Measurements from ENCODE around the gene MRI1.

MRI1 gene

DNA sequence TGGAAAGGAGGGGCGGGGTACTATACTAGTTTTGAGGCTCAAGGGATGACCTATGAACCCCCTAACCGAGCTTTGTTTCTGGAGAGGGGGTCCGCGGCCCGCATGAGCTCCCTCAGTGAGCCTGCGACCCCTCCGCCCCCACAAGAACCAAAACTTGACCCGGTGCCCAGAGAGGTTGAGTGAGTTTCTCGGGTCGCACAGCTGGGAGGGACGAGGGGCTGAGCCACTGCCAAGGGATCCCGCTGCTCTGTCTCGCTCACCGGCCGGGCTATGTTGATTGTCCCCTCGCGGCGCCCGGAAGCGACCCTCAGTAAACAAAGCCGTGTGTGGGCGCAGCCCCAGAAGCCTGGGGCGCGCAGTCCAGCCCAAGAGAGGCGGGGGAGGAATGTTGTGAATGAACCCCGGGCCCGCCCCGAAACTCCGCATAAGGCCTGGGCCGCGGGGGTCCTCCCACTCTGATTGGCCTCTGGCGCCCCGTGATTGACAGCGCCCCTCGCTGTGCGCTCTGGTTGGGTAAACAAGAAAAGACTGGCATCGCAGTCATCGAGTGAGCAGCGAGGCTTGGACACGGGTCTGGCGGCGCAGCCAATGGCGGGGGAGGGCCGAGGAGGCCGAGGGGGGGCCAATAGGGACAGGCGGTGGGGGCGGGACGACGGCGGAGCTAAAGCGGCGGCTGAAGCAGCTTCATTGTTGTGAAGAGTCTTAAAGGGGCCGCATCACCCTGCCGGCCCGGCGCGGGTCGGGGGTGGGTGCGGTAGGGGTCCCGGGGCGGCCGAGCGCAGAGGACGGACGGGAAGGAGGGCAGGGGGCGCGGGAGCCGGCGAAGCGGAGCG lies 30.7 kb downstream of the MRI1 start, which contains the start of gene ZSWIM4:
TSS of gene ZSWIM4 (plus strand) at position 687 of the 833 bp plus-strand sequence. CDS start 206 bp downstream, outside the sequence.
- DNase-seq (ENCODE audit: low read depth), result peak; percentile 88

GRCh38 chr19:13795595-13796300 lies 31.4 kb downstream of the MRI1 start:
- no peak for DNase-seq (ENCODE audit: low read depth)

- no peak for DNase-seq (ENCODE audit: low read depth)
These were observed 32.2 kb downstream of the MRI1 start for GRCh38 chr19:13796301-13797057.

DNA sequence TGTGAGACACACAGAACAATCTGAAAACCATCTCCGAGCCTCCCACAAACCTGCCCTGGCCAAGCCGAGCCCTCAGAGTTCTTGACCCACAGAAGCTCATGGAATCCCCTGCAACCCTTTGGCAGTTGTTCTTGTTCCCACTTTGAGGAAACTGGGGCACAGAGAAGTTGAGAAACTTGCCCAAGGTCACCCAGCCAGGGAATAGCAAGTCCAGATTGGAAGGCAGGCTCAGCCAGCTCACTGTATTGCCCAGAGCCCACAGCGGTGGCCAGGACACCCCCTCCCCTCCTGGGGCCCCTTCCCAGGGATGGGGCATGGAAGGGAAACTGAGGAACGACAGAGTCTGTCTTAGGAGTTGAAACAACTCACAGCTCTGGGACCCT lies 32.7 kb downstream of the MRI1 start:
- DNase-seq (ENCODE audit: low read depth), result no peak

- DNase-seq (ENCODE audit: low read depth), result no peak
These were observed 33.5 kb downstream of the MRI1 start for GRCh38 chr19:13797870-13798269.

- no peak for DNase-seq (ENCODE audit: low read depth)
These were observed 35.3 kb downstream of the MRI1 start for GRCh38 chr19:13799669-13800068.

GRCh38 chr19:13803038-13803437 lies 38.7 kb downstream of the MRI1 start:
- no peak for DNase-seq (ENCODE audit: low read depth)

- DNase-seq (ENCODE audit: low read depth), result no peak
These were observed 40.7 kb downstream of the MRI1 start for GRCh38 chr19:13804830-13805683.

DNA sequence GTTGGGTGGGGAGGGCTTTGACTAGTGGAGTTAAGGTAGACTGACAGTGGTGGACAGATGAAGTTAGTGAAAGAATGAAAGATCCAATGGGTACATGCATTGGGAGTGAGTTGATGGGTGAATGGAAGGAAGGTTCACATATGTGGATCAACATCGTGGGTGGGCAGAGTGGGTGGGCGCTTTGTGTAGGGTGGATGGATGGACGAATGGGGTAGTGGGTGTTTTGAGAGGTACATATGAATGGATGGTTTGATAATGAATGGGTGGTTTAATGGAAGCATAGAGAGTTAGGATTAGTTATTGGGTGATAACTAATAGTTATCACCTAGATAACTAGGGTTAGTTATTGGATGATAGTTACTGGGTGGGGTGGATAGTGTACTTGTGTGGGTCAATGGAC lies 42.4 kb downstream of the MRI1 start:
- no peak for DNase-seq (ENCODE audit: low read depth)

DNA sequence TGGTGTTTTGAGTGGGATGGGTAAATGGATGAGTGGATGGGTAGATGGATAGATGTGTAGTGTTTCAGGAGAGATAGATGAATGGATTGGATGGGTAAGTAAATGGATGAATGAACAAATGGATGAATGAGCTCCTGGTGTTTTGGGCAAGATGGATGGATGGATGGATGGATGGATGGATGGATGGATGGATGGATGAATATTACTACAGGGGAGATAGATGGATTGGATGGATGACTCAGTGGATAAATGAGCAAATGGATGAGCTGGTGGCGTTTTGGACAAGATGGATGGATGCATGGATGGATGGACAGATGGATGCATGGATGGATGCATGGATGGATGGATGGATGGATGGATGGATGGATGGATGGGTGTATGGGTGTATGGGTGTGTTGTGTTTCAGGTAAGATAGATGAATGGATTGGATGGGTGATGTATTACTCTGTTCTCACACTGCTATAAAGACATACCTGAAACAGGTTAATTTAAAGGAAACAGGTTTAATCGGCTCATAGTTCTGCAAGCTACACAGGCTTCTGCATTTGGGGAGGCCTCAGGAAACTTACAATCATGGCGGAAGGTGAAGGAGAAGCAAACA lies 43.2 kb downstream of the MRI1 start:
- DNase-seq (ENCODE audit: low read depth), result no peak

DNA sequence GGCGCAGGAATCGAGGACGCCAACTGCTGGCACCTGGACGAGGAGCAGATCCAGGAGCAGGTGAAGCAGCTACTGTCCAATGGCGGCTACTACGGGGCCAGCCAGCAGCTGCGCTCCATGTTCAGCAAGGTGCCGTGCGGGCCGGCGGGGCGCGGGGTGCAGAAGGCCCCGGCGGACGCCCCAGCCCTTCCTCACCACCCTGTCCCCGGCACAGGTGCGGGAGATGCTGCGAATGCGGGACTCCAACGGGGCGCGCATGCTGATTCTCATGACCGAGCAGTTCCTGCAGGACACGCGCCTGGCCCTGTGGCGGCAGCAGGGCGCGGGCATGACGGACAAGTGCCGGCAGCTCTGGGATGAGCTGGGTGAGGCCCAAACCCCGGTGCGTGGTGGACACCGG lies 44.5 kb downstream of the MRI1 start:
- no peak for DNase-seq (ENCODE audit: low read depth)

GRCh38 chr19:13812544-13812943 lies 48.2 kb downstream of the MRI1 start:
- DNase-seq (ENCODE audit: low read depth), result no peak

DNA sequence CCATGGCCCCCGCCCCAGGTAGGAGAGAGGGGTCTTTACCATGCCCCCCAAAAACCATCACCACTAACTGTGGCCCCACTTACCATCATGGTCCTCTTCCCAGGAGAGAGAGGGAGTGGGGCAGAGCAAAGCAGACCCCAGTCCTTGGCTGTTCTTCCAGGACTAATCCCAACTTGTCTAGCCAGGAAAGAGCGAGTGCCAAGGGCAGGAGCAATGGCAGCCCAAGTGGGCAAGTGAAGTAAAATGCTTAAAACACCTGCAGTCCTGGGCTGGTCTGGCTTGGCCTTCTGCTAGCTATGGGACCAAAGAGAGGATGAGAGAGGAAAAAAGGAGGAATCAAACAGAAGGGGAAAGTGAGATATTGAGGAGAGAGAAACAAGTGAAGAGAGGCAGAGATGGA lies 48.8 kb downstream of the MRI1 start:
- DNase-seq (ENCODE audit: low read depth), result no peak

- no peak for DNase-seq (ENCODE audit: low read depth)
These were observed 50.2 kb downstream of the MRI1 start for GRCh38 chr19:13814550-13814949.

DNA sequence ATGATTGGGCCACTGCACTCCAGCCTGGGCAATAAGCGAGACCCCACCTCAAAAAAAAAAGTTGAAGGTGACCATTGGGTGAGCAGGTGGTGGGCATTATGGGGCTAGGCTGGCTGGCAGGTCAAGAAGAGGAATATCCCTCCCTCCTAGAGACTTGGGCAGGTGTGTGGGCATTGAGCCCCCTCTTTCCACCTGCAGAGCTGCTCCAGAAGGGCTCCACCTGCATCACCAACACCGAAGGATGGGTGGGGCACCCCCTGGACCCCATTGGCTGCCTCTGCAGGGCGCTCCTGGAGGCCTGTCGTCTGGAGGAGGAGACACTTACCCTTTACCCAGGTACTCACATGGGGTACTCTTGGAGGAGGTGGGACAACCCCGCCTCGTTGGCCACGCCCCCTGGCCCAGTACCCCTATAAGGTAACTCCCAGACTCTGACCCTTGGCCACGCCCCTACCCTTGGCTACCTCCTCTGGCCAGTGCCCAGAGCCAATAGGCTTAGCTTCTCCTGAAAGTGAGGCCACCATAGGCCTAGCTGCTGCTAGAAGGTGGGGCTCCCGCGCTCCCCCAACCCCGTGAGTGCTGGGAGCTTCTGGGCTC lies 52.8 kb downstream of the MRI1 start:
- DNase-seq (ENCODE audit: low read depth), result no peak

DNA sequence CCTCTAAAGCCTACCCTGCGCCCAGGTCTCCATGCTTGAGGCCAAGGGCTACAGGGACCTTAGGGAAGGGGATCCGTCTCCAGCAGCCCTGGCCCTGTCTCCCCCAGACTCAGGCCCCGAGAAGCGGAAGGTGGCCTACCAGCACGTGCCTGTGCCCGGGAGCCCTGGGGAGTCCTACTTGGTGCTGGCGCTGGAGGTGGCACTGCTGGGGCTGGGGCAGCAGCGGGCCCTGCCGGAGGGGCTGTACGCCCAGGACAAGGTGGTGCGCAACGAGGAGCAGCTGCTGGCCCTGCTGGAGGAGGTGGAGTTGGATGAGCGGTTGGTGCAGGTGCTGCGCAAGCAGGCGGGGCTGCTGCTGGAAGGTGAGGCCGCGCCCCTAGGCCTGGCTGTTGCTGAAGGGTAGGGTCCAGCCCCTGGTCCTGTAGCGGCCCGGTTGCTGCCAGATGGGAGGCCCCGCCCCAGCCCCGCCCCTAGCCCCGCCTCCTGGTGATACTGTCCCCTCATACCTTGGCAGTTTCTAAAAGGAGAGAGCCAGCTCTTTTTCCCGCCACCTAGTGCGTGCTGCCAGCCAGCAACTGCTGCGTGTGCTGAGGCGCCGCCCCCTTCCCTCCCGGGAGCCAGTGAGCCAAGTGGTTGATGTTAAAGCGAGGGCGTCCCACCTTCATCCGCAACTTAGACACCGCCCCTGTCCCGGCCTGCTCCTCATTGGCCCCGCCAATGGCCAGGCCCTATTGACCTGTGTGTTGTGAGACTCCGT lies 53.5 kb downstream of the MRI1 start:
- no peak for DNase-seq (ENCODE audit: low read depth)

DNA sequence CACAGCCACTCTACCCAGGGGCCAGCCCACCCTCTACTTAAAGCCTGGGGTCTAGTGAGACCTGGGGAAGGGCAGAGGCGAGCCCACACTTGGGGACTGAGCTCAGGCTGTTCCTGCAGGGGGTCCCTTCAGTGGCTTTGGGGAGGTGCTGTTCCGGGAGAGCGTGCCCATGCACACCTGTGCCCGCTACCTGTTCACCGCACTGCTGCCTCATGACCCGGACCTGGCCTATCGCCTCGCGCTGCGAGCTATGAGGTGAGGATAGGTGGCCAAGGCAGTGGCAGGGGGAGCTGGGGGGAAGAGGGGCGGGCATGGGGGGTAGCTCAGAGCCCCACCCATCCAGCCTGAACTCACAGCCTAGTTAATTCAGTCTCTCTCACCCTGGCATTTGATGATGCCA lies 54.9 kb downstream of the MRI1 start:
- DNase-seq (ENCODE audit: low read depth), result no peak

GRCh38 chr19:13821292-13821691 lies 57.0 kb downstream of the MRI1 start:
- DNase-seq (ENCODE audit: low read depth), result no peak

GRCh38 chr19:13823256-13823655 lies 58.9 kb downstream of the MRI1 start:
- no peak for DNase-seq (ENCODE audit: low read depth)
